ACHN (cell line): ENCODE results near the gene FEN1.

ENCODE experiments used
- DNase-seq: peaks from one replicate; pipeline ENCODE4 v3.0.0-alpha.2; 2015
- in situ Hi-C: cut with HindIII; loops from 2 replicates; pipeline ENCODE4 v1.10.0; 2017; ENCODE audit warnings: low sequenced_read_pairs, low pct_ligation_motif_present, low pct_unique_long_range_greater_than_20kb

The FEN1 gene

GRCh38 chr11:61830237-61831105 lies 37.8 kb downstream of the FEN1 start:
- no peak for DNase-seq
- in situ Hi-C loops, result no loop called here

DNA sequence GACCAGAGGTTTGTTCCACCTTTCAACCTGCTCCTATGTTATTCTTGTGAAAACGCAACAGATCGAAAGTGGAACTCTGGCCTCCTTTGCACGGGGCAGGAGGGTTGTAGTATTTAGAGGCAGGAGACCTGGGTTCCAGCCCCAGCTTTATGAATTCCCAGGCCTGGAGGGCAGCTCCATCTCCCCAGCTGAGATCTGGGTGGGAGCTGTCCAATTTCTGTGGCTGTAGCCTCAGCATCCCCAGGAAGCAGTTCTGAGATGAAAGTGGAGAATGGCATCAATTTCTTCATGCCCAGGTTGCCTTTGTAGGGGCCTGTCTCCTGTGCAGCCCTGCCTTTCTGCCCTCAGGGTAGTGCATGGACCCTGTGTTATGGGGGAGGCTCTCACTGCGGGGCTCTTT lies 39.5 kb downstream of the FEN1 start:
- no peak for DNase-seq
- in situ Hi-C loops, result no loop called here

DNA sequence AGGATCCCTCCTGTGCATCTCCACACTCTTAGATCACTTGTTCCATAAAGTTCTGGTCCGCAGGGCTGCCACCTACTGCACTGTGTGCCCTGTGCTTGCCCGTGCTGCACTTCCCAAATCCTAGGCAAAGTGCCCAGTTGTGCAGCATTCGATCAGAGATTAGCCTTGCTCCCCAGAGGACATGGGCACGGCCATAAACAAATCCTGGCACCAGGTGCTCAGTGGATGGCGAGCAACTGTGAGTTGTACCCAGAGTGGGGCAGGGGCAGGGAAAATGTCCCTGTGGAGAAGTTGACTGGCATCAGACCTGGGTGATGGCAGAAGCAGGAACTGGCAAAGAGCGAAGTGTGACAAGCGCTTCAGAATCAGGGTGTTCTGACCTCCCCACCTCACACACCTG lies 40.0 kb downstream of the FEN1 start:
- in situ Hi-C loops, result no loop called here
- DNase-seq, result no peak

- in situ Hi-C loops, result no loop called here
- DNase-seq, result no peak
These were observed 40.8 kb downstream of the FEN1 start for GRCh38 chr11:61833471-61833870.

DNA sequence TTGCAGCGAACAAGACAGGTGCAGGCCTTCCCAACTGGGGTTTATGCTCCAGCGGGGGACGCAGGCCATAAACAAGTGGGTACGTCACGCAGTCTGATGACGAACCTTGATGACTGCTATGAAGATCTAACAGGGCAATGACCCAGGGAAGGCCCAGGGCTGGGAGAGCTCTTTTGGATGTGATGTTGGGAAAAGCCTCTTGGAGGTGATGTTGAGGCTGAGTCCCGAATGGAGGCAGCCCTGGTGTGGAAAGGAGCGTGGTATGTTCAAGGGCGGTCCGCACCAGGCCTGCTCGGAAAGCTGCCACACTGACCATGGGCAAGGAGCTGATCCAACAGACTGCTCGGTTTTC lies 41.2 kb downstream of the FEN1 start:
- in situ Hi-C loops, result no loop called here
- no peak for DNase-seq

GRCh38 chr11:61834278-61835048 lies 41.8 kb downstream of the FEN1 start:
- in situ Hi-C loops, result no loop called here
- DNase-seq, result no peak

- in situ Hi-C loops, result no loop called here
- no peak for DNase-seq
These were observed 43.5 kb downstream of the FEN1 start for GRCh38 chr11:61836193-61836592.

- no peak for DNase-seq
- in situ Hi-C loops, result no loop called here
These were observed 44.8 kb downstream of the FEN1 start for GRCh38 chr11:61837411-61838005.

DNA sequence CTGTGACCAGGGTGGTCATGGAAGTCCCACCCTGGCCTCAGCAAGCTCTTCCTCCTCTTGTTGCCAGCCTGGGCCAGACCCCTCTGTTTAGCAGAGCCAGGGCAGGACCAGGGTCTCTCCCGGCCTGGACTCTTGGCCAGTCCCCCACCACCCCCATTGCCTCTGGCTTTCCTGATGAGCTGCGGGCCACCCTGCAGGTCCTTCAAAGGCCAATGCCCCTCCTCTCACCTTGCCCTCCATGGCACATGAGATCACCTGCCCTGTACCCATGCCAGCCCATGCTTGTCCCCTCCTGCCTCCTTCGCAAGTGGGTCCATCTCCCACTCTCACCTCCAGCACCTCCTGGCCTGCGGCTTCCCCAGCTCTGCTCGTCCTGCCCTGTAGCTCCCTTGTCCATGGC lies 45.8 kb downstream of the FEN1 start:
- no peak for DNase-seq
- in situ Hi-C loops, result no loop called here

GRCh38 chr11:61838921-61839320 lies 46.2 kb downstream of the FEN1 start:
- in situ Hi-C loops, result no loop called here
- DNase-seq, result no peak

DNA sequence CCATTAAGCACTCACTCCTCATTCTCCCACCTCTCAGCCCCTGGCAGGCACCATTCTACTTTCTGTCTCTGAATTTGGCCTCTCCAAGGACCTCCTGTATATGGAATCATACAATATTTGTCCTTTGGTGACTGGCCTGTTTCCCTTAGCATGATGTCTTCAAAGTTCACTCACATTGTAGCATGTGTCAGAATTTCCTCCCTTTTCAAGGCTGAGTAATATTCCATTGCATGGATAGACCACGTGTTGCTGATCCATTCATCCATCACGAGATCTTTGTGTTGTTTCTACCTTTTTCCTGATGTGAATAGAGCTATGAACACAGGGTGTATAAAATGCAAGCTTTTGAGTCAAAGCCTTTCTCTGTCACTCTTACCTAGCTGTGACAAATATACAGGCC lies 47.0 kb downstream of the FEN1 start:
- DNase-seq, result no peak
- in situ Hi-C loops, result no loop called here

DNA sequence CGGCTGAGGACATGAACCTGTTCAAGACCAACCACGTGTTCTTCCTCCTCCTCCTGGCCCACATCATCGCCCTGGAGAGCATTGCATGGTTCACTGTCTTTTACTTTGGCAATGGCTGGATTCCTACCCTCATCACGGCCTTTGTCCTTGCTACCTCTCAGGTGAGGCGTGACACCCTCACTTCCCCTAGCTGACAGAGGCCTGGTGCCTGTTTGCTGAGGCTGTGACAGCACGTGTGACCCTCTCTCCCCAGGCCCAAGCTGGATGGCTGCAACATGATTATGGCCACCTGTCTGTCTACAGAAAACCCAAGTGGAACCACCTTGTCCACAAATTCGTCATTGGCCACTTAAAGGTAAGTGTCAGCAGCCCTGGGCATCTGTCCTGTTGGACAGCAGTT lies 47.7 kb downstream of the FEN1 start:
- in situ Hi-C loops, result no loop called here
- no peak for DNase-seq

- in situ Hi-C loops, result no loop called here
- no peak for DNase-seq
These were observed 49.2 kb downstream of the FEN1 start for GRCh38 chr11:61841636-61842527.

- DNase-seq, result no peak
- in situ Hi-C loops, result no loop called here
These were observed 49.8 kb downstream of the FEN1 start for GRCh38 chr11:61842528-61842820.

GRCh38 chr11:61844909-61845565 lies 52.3 kb downstream of the FEN1 start:
- DNase-seq, result no peak
- in situ Hi-C loops, result no loop called here

DNA sequence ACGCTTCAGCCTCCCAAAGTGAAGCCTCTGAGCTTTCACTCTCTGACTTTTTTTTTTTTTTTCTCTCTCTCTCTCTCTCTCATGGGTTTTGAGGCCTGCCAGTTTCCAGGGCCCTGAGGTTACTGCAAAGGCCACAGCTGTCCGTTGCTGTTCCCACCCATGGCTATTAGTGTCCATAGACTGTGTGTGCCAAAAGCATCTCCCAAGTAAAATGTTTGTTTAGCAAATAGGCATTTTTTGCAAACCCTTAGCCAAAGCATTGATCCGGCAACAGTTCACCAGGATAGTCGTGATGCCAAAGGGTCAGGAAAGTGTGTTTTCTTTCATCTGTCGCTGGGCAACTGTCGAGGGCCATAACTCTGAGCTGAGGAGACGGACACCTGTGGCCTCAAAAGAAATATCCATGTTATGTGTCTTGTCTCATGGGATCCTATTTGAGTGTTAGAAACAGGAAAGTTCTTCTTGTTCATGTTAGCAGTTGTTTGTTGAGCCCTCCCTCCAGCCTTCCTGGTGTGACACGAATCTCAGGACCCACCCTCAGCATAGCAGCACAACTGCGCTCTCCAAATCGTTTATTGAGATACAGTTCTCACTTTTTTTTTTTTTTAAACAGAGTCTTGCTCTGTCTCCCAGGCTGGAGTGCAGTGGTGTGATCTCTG lies 53.8 kb downstream of the FEN1 start:
- in situ Hi-C loops, result no loop called here
- no peak for DNase-seq
